GM18511 (cell line): ENCODE data around the gene FAM149B1.
"Not testable (repeated sequence)": the region's sequence is repeated elsewhere in the genome, so short reads cannot be mapped to it uniquely, and the experiment has no call there.

Experiments used
- ATAC-seq: cut with Tn5 transposase; IDR thresholded peaks from one replicate; pipeline ENCODE4 v1.9.1; 2021; ENCODE audit warnings: mild to moderate bottlenecking, moderate library complexity; ENCODE audit not compliant: unreplicated experiment

The FAM149B1 gene

DNA sequence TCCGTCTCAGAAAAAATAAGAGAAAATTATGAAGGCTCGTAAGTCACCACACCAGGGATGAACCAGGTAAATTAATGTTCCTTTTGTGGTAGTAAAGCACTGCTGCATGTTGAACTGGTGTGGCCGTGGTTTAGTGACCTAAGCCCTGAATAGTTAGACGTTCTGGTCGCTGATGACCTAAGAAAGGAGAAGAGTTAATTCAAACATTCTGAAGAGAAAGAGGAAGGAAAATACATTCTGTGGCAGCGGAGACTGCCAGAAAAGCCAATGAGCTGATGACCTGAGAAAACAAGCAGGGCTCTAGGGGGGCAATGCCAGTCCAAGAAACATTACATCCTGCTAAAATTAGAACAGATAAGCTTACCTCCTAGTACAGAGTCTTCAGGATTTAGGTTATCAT, 61.6 kb downstream of the FAM149B1 start:
- ATAC-seq, result no peak

DNA sequence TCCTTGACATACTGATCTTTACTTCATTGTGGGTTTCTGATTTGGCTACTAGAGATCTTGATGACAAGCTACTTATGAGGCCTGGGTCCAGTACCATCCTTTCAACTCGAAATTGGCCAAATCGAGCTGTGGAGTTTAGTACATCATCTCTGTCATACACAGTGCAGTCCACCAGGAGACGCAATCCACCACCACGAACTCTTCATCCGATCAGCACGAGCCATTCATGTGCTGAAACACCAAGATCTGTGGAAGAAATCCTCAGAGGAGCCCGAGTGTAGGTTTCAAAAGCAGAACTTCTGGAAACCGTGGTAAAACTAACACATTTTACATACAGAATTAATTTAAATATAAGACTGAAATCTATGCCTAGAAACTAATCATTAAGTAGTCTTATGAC, 65.0 kb downstream of the FAM149B1 start:
- no peak for ATAC-seq

DNA sequence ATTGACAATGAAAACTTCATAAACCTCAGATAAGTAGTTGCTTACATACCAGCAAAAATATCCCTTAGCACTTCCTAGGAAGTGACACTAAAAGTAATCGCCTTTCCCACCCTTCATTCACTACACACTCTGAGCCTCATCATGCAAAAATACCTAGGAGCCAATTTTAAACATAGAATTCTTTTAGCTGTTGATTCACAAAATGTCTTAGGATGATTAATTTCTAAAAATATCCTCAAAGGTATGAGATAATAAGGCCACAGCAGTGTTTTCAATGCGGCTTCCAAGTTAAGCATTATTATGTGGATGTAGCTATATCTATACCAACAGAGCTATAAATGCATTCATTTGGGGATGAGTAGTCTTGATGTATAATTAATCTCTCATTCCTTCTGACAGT, 66.0 kb downstream of the FAM149B1 start:
- no peak for ATAC-seq

DNA sequence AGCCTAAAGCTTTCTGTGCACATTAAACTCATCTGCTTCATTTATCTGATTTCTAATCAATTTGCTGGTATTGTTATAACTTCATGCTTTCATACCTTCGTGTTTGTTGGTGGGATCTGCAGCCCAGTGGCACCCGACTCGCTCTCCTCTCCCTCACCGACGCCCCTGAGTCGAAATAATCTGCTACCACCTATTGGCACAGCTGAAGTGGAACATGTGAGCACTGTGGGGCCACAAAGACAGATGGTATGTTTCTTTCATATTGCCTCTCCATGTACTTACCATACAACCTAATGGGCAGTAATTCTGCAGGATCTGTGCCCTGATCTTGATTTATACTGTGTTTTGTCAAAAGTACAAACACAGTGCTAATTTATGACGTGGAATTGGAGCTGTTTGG, 66.8 kb downstream of the FAM149B1 start:
- ATAC-seq, result no peak

DNA sequence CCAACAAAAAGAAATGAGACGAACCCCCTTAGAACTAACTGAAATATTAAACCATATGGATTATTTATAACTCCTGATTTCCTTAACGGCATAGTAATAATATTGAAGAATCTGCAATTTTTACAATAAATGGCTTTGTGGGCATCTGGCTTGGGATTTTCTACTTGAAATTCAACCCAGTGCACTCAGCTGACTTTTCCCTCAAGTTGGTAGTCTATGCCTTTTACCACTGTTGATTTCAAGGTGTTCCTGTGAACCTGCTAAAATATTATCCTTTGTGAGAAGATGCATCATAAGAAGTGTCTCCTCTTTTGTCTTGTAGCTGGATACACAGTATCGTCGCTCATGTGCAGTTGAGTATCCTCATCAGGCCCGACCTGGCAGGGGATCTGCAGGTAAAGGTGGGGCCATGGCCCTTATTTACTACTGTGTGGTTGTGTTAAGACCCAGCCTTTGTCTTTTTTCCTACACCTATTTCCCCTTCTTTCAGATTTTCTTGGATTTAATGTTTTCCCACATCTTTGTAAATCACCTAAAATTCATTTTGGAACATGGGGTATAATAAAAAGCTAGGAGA, 71.2 kb downstream of the FAM149B1 start:
- no peak for ATAC-seq

DNA sequence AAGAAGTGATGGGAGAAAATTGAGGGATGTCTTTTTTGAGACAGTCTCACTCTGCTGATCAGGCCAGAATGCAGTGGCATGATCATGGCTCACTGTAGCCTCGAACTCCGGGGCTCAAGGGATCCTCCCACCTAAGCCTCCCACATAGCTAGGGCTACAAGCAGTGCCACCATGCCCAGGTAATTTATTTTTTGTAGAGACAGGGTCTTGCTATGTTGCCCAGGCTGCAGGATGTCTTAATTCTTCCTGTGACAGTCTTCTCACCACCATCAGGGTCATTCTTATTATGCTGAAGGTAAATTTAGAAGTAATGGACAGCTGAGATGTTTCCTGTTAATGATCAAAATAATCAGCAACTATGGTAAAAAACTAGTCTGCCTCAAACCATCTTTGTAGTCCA, 72.0 kb downstream of the FAM149B1 start:
- ATAC-seq, result no peak

DNA sequence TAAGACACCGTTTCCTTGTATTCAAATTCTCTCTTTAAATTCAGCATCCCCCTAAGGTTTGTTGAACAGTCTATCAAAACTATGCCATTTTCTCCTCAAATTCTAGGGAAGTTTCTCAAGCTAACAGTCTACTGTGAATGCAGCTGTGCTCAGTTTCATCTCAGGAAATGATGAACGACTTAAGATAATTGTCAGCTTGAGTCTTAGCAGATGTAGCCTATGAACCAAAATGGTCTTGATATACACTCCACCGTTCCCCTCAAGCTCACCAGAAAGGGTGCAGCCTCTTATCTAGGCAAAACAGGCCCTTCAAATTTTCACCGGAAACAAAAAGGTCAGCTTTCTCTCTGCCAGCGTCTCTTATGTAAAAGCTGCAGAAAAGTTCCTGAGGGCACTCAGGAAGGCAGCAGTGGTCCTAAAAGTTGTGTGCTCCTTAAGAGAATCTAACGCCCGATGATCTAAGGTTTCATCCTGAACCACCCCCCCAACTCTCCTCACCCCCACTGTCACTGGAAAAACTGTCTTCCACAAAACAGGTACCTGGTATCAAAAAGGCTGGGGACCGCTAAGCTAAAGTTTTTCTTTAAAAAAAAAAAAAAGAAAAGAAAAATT, 77.1 kb downstream of the FAM149B1 start:
- ATAC-seq, result no peak

DNA sequence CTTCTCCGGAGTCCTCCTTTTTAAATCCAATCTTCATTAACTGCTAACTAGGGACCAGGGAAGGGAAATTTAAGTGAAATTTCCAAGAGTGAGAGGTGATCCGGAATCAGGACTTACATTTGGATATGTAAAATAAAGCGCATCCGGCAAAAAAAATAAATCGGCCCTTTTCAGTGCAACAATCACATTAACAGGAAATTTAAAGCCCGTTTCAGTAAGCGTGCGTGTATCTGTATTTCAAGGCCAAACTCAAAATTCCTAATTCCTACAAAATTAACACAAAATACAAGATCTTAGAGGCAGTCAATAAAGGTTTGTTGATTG, 78.4 kb downstream of the FAM149B1 start:
- no peak for ATAC-seq

DNA sequence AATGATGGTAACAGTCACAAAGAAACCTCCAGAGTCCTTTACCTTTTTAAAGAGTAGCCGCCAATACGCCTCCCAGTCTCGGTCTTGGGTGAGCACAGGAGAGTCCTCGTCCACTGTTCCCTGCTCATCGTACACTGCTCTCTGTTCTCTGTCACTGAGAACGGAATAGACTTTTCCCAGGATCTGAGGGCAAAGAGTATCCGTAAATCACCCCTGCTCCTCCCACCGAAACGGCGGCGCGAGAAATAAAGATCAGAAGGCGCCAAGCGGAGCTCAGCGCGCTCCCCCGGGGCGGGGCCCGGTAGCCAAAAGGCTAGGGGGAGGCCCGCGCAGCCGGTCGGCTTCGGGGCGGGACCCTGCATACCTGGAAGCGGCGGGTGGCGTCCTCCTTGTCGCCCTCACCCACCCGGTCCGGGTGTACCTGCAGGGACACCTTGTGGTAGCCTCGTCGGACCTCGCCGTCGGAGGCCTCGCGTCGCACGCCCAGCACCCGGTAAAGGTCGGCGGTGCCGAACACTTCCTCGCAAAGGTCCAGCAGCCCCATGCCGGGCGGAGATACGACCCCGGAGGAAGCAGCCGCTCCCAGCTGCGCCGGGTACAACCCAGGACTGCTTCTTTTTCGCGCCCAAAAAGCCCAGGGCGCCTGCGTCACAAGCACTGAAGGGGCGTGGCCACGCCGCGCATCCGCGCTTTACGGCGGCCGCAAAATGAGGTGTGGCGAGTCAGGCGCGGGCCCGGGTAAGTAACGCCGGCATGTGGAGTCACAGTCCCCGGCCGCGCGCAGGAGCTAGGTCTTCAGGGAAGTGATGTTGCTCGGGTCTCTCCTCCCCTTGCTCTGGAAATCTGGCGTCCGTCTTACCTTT, 79.0 kb downstream of the FAM149B1 start, which contains the start of gene DNAJC9:
DNAJC9 (minus strand) TSS at position 610 of the 863 bp plus-strand sequence; CDS start at position 544, 66 bp downstream.
- ATAC-seq, result peak; percentile 87

DNA sequence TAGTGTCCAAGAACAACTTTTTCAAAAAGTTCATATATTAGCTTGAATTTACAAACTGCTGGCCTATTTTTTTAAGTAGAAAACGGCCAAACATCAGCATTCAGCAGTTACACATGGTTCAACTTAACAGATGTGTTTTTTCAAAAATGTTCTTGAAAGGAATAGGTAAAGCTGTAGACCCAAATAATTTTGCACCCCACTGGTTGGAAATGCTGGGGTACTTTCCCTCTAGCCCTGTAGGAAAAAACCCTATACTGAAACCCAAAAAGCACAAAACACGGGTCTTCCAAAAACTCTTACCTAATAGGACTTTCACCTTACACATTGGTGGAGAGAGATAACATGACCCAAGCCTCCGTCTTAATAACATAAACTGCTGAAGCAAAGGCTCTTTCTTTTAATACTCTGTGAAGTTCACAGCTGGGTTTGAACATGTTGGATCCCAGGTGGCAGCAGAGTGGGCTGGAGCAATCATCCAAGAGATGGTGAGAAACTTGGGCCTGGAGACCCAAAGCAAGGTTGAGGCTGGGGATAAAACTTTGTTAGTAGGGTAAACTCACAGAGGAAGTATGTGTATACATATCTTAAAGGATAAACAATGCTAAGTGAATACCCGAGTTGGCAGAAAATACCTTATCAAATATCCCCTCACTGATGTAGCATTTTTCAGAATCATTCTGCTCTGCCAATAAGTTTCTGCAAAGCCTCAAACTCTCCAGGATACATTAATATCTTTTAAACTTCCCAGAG, 79.8 kb downstream of the FAM149B1 start:
- ATAC-seq, result no peak

DNA sequence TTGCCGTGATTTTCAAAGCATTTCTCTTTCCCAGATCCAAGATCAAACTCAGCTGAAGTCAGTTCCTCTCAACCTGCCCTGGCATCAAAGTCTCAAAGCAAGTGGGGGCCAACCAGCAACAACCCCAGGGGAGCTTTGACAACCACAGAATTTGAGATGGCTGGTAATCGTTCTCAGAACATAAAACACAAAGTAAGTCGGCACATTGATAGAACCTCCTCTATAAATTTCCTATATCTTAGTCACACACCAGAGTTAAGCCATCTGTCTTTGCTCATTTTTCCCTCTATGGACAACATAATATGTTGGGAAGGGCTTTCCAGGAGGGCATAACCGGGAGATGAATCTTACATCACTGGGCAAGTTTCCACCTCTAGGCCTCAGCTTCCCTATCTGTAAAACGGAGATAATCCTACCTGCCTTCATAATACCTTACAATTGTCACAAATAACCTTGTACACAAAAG, 80.4 kb downstream of the FAM149B1 start:
- ATAC-seq, result no peak

DNA sequence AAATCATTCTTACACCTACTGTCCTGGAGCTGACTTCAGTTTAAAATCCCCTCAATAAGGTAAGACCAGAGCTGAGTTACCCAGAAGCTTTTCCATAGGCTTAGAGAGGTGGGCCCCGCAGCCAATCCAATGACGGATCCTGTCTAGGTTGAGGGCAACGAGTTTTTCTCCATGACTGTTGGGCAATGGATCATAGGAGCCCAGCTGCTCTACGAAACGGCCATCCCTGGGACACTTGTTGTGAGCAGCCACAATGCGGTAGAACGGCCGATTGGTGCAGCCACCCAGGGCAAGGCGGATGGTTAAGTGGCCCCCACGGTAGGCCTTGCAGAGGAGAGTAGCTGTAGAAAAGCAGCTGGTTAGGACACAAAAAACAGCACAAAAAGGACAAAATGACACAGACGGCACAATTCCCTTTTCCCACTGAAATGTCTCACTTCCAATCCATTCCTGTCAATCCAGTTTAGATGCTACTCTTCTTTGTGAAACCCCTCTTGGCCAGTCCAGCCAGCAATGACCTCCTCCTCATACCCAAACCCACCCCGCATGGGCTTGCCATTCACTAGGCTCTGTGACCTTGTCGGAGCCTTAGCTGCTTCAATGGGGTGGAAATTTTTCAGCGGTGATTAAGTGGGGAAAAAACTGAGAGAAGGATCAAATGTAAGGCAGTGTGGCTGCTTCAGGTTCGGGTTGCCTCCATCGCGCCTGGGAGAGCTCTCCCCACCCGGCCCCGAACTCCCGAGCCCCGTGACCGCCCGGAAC, 83.9 kb downstream of the FAM149B1 start:
- no peak for ATAC-seq

DNA sequence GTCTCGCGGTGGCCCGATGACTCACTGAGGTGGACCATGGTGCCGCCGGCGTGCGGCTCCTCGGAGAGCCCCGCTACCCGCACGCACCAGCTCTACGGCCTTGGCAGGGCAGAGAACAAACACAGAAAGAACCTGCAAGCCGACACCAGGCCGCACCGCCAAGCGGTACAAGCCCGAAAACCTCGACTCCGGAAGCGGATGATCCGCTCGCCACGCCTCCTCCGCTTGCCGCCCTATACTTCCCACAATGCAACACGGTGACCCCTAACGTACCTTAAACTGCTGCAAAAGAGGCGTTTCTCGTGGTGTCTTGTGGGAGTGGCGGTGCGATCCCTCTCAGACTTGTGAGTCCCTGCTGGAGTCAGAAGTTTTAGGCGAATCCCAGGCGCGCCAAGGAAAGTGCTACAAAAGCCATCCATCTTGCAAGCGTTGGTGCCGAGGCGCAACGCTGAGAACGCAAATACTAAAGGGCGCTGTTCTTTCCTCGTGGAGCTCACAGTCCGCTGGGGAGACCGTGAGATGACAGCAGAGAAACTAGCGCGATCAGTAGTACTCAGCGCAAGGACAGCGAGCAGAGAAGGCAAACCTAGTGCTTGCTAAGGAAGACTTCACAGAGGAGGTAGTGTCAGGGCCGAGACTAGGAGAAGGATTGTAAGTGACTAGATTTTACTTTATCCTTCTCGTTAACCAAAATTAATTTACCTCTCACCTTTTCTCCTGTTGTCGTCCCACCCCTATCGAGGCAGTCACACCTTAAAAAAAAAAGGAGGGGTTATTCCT, 84.7 kb downstream of the FAM149B1 start, which contains the start of gene MRPS16:
MRPS16 (minus strand) TSS at position 200 of the 780 bp plus-strand sequence; CDS start at position 38, 162 bp downstream.
- peak; percentile 86 for ATAC-seq

DNA sequence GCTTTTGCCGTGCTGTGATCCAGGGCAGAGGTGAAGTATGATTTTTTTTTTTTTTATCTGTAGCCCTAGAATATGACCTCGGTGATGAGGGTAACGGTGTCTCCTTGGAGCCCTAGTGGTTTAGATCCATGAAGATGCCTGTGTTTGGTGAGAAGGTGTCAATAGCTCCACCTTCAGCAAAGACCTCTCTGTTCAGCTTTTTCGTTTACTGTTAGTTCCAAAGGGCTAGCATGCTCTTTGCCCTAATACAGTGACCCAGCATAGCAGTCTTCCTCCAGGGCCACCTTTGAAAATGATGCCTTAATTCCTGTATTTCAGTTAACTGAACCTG, 85.3 kb downstream of the FAM149B1 start:
- ATAC-seq, result no peak

DNA sequence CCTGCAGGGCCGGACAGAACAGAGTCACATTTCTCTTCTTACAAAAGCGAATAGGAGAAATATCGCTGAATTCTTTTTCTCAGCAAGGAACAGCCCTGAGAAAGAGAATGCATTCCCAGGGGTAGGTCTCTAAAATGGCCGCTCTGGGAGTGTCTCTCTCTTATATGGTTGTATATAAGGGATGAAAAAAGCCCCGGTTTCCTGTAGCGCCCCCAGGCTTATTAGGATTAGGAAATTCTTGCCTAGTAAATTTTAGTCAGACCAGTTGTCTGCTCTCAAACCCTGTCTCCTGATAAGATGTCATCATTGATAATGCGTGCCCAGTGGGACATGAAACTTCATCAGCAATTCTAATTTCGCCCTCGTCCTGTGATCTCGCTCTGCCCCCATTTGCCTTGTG, 90.7 kb downstream of the FAM149B1 start:
- ATAC-seq, result not testable (repeated sequence)

DNA sequence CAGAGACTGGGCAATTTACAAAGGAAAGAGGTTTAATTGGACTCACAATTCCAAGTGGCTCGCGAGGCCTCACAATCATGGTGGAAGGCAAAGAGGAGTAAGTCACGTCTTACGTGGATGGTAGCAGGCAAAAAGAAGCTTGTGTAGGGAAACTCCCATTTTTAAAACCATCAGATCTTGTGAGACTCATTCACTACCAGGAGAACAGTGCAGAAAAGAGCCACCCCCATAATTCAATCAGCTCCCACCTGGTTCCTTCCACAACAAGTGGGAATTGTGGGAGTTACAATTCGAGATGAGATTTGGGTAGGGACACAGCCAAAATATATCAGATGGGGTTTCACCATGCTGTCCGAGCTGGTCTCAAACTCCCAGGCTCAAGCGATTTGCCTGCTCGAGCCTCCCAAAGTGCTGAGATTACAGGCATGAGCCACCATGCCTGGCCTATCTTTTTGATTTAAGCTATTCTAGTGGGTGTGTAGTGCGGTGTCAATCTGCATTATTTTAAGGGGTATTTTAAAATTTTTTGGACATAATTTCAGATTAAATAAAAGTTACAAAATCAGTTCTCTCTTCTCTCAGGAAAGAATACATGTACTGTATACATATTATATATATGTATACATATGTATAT, 93.6 kb downstream of the FAM149B1 start:
- ATAC-seq, result no peak

DNA sequence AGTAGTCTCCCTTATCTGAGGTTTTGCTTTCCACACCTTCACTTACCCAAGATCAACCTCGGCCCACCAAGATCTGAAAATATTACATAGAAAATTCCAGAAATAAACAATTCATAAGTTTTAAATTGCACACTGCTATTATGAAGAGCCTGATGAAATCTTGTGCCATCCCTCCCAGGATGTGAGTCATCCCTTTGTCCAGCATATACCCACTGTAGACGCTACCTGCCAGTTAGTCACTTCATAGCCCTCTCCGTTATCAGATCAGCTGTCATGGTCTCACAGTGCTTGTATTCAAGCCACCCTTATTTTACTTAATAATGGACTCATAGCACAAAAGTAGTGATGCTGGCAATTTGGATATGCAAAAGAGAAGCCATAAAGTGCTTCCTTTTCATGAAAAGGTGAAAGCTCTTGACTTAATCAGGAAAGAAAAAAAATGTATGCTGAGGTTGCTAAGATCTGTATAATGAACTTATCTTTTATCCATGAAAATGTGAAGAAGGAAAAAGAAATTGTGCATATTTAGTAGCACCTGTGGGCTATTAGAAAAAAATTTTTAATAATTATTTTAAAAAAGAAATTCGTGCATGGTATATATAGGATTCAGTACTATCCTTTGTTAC, 94.3 kb downstream of the FAM149B1 start:
- no peak for ATAC-seq

DNA sequence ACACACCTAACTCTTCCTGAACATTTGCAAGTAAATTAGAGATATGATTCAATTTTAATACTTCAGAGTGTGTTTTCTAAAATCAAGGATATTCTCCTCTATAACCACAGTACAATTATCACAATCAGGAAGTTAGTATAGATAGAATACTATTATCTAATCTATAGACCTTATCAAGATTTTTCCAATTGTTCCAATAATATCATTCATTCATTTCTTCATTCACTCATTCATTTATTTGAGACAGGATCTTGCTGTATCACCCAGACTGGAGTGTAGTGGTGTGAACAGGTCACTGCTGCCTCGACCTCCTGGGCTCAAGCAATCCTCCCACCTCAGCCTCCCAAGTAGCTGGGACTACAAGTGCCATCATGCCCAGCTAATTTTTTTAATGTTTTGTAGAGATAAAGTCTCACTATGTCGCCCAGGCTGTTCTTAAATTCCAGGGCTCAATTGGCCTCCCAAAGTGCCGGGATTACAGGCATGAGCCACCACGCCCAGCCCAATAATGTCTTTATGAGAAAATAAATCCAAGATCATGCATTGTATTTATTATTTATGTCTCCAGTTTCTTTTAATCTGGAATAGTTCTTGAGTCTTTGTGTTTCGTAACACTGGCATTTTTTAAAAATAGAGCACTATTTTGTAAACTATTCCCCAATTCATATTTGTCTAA, 95.1 kb downstream of the FAM149B1 start:
- ATAC-seq, result no peak
